Renal cortex interstitium (tissue), 11 donors: ENCODE data around the gene UVSSA. TPM values are rescaled to one million over a fixed set of nuclear protein-coding genes. Genes with fewer than 3 reads are reported as not detected.

Source experiments
- DNase-seq, 11 donors: peaks; one replicate each; pipeline ENCODE4 v3.0.0-alpha.2; 2013; ENCODE audit warnings: low read depth in 9 of 11, low spot score in 4 of 11; ENCODE audit errors: extremely low read depth in 1 of 11
- polyA plus RNA-seq, 3 donors: library from polyadenylated mRNA; unstranded; fragments of 120-200 nt; gene quantifications; one replicate each; pipeline ENCODE4 v1.2.1, GENCODE V29; 2013; ENCODE audit not compliant: insufficient read length in 3 of 3

The UVSSA gene
- polyA plus RNA-seq, 3 donors = 8.4 to 36.6 (median 9.2) TPM

GRCh38 chr4:1339489-1339888 lies 7.5 kb upstream of the UVSSA start:
- DNase-seq = no peak

GRCh38 chr4:1340181-1340747 lies 6.7 kb upstream of the UVSSA start:
- no peak for DNase-seq

GRCh38 chr4:1340861-1341260 lies 6.1 kb upstream of the UVSSA start:
- no peak for DNase-seq

GRCh38 chr4:1342003-1342402 lies 5.0 kb upstream of the UVSSA start:
- DNase-seq = no peak

GRCh38 chr4:1344696-1345095 lies 2.3 kb upstream of the UVSSA start:
- no peak for DNase-seq

GRCh38 chr4:1345903-1346780 lies 866 bp upstream of the UVSSA start:
- DNase-seq = peak in 10 of 11 donors; percentile 37 to 81 (median 70)

- peak in 10 of 11 donors; percentile 43 to 76 (median 60) for DNase-seq
Measured at GRCh38 chr4:1347410-1347864, 429 bp downstream of the UVSSA start.

- no peak for DNase-seq
Measured at GRCh38 chr4:1348014-1348513, 1.1 kb downstream of the UVSSA start.

- DNase-seq = no peak
Measured at GRCh38 chr4:1348746-1349145, 1.7 kb downstream of the UVSSA start.

- DNase-seq = no peak
Measured at GRCh38 chr4:1349359-1350168, 2.6 kb downstream of the UVSSA start.

GRCh38 chr4:1350169-1350520 lies 3.1 kb downstream of the UVSSA start:
- no peak for DNase-seq

GRCh38 chr4:1351854-1352566 lies 5.0 kb downstream of the UVSSA start:
- peak in 10 of 11 donors; percentile 42 to 72 (median 64) for DNase-seq

- DNase-seq = no peak
Measured at GRCh38 chr4:1352567-1352900, 5.5 kb downstream of the UVSSA start.

- DNase-seq = no peak
Measured at GRCh38 chr4:1353186-1354055, 6.4 kb downstream of the UVSSA start.

- no peak for DNase-seq
Measured at GRCh38 chr4:1354136-1354982, 7.4 kb downstream of the UVSSA start.

GRCh38 chr4:1354983-1355275 lies 7.9 kb downstream of the UVSSA start:
- no peak for DNase-seq

GRCh38 chr4:1355378-1355777 lies 8.4 kb downstream of the UVSSA start:
- no peak for DNase-seq
